DND-41 (cell line): Measurements from ENCODE around the gene SYNE3.

Experiments
- ATAC-seq: fragments of 200-7000 bp; cut with Tn5 transposase; 3 replicates; pipeline ENCODE4 v1.9.1; 2021; ENCODE audit warnings: low read depth; ENCODE audit not compliant: insufficient read depth
- DNase-seq: peaks from one replicate; pipeline ENCODE4 v3.0.0-alpha.2; 2020
- H2AFZ ChIP-seq: 2 replicates; pipeline ENCODE4 v1.6.0; 2012; ENCODE audit warnings: low read depth, low read length
- H3K27ac ChIP-seq: 2 replicates; pipeline ENCODE4 v1.5.1; 2012; ENCODE audit warnings: low read length, inconsistent platforms
- H3K27me3 ChIP-seq: fragments of 200-600 bp; sonication (generic); 2 replicates; pipeline ENCODE4 v1.6.0; 2012; ENCODE audit warnings: low read length, mild to moderate bottlenecking, inconsistent platforms; ENCODE audit not compliant: insufficient read depth, poor library complexity
- H3K36me3 ChIP-seq: 2 replicates; pipeline ENCODE4 v1.5.1; 2012; ENCODE audit warnings: low read length, inconsistent platforms; ENCODE audit not compliant: insufficient read depth
- H3K4me1 ChIP-seq: 2 replicates; pipeline ENCODE4 v1.5.1; 2012; ENCODE audit warnings: mild to moderate bottlenecking, low read length; ENCODE audit not compliant: insufficient read depth
- H3K4me2 ChIP-seq: 2 replicates; pipeline ENCODE4 v1.6.0; 2012; ENCODE audit warnings: mild to moderate bottlenecking, moderate library complexity, low read length, inconsistent platforms; ENCODE audit not compliant: insufficient read depth
- H3K4me3 ChIP-seq, 2 experiments: fragments of 200-600 bp in 1 of 2; shearing (Covaris generic) in 1 of 2; 2 replicates each; pipeline ENCODE4 v1.5.1; 2012 to 2016; ENCODE audit warnings: inconsistent platforms in 2 of 2, low read length in 2 of 2, mild to moderate bottlenecking in 2 of 2, low read depth in 1 of 2, moderate library complexity in 1 of 2
- H3K79me2 ChIP-seq: 2 replicates; pipeline ENCODE4 v1.6.0; 2012; ENCODE audit warnings: low read length, inconsistent platforms; ENCODE audit not compliant: insufficient read depth
- H3K9ac ChIP-seq: 2 replicates; pipeline ENCODE4 v1.6.0; 2012; ENCODE audit warnings: low read depth, mild to moderate bottlenecking, inconsistent platforms, low read length, moderate library complexity
- H3K9me3 ChIP-seq: 2 replicates; pipeline ENCODE4 v1.5.1; 2012; ENCODE audit warnings: low read length, moderate library complexity, mild to moderate bottlenecking, inconsistent platforms; ENCODE audit not compliant: insufficient read depth, severe bottlenecking
- H4K20me1 ChIP-seq: 2 replicates; pipeline ENCODE4 v1.6.0; 2012; ENCODE audit warnings: low read length; ENCODE audit not compliant: insufficient read depth
- CTCF ChIP-seq: IDR thresholded peaks from 2 replicates; pipeline ENCODE4 v1.5.1; 2012; ENCODE audit warnings: borderline replicate concordance, low read length, moderate library complexity, mild to moderate bottlenecking; ENCODE audit not compliant: poor library complexity, severe bottlenecking; ENCODE audit errors: extremely low read depth
- EZH2 ChIP-seq: IDR thresholded peaks from 3 replicates; pipeline ENCODE4 v1.6.1; 2012; ENCODE audit warnings: borderline replicate concordance, low read depth, mild to moderate bottlenecking, moderate library complexity, low read length, inconsistent platforms; ENCODE audit not compliant: severe bottlenecking

Gene SYNE3

GRCh38 chr14:95509495-95509894 is 7.0 kb downstream of the SYNE3 start:
- H3K4me1 ChIP-seq, result no peaks in the 10 kb centered on the region
- no peak overlapping the region for H3K9ac ChIP-seq
- no peak for DNase-seq
- no peaks in the 10 kb centered on the region for H3K36me3 ChIP-seq
- no peak overlapping the region for H3K27ac ChIP-seq
- no peaks in the 10 kb centered on the region for H3K79me2 ChIP-seq
- H3K4me2 ChIP-seq, result no peak overlapping the region
- no peak overlapping the region for H2AFZ ChIP-seq
- peaks cover under 1% of the 10 kb centered on the region for H3K27me3 ChIP-seq
- ATAC-seq, result no peak
- TF ChIP-seq CTCF, result no peak
- TF ChIP-seq EZH2, result no peak
- no peaks in the 10 kb centered on the region for H4K20me1 ChIP-seq
- no peak overlapping the region for H3K4me3 ChIP-seq
- H3K9me3 ChIP-seq, result no peaks in the 10 kb centered on the region

GRCh38 chr14:95508377-95508776 is 8.1 kb downstream of the SYNE3 start:
- Histone ChIP-seq H3K9me3 (no peaks in the 10 kb centered on the region), H2AFZ (no peak overlapping the region), H3K9ac (no peak overlapping the region), H3K27me3 (no peaks in the 10 kb centered on the region), H3K4me3 (no peak overlapping the region), H3K79me2 (no peaks in the 10 kb centered on the region), H4K20me1 (no peaks in the 10 kb centered on the region), H3K36me3 (no peaks in the 10 kb centered on the region), H3K4me2 (no peak overlapping the region), H3K27ac (no peak overlapping the region), H3K4me1 (no peaks in the 10 kb centered on the region)
- no peak for DNase-seq
- ATAC-seq, result no peak
- TF ChIP-seq CTCF (no peak), EZH2 (no peak)

- H3K9me3 ChIP-seq, result no peaks in the 10 kb centered on the region
- H3K4me1 ChIP-seq, result no peaks in the 10 kb centered on the region
- H3K27ac ChIP-seq, result no peak overlapping the region
- no peaks in the 10 kb centered on the region for H4K20me1 ChIP-seq
- H3K27me3 ChIP-seq, result no peaks in the 10 kb centered on the region
- ATAC-seq (no peak), DNase-seq (no peak)
- no peak overlapping the region for H3K4me3 ChIP-seq
- H3K4me2 ChIP-seq, result no peak overlapping the region
- no peak overlapping the region for H2AFZ ChIP-seq
- H3K36me3 ChIP-seq, result no peaks in the 10 kb centered on the region
- TF ChIP-seq EZH2 (no peak), CTCF (no peak)
- H3K79me2 ChIP-seq, result no peaks in the 10 kb centered on the region
- H3K9ac ChIP-seq, result no peak overlapping the region
Measured at GRCh38 chr14:95507701-95508103, 8.7 kb downstream of the SYNE3 start.

- H3K4me3 ChIP-seq, result no peak overlapping the region
- H3K36me3 ChIP-seq, result no peaks in the 10 kb centered on the region
- TF ChIP-seq EZH2 (no peak), CTCF (no peak)
- H3K27me3 ChIP-seq, result no peaks in the 10 kb centered on the region
- ATAC-seq (no peak), DNase-seq (no peak)
- no peak overlapping the region for H3K27ac ChIP-seq
- H2AFZ ChIP-seq, result no peak overlapping the region
- H3K79me2 ChIP-seq, result no peaks in the 10 kb centered on the region
- no peaks in the 10 kb centered on the region for H4K20me1 ChIP-seq
- no peaks in the 10 kb centered on the region for H3K9me3 ChIP-seq
- no peak overlapping the region for H3K4me2 ChIP-seq
- H3K4me1 ChIP-seq, result no peaks in the 10 kb centered on the region
- no peak overlapping the region for H3K9ac ChIP-seq
Measured at GRCh38 chr14:95507174-95507573, 9.3 kb downstream of the SYNE3 start.
